CD4-positive, CD25-positive, alpha-beta regulatory T cell (primary cell): ENCODE results near the gene ADAMTS13. TPM values are rescaled to one million over a fixed set of nuclear protein-coding genes. Genes with fewer than 3 reads are reported as not detected.
"Not testable (repeated sequence)": the region's sequence is repeated elsewhere in the genome, so short reads cannot be mapped to it uniquely, and the experiment has no call there.

Experiments used
- ATAC-seq, 2 donors: fragments of 150-1000 bp; cut with Tn5 transposase; one replicate each; pipeline ENCODE4 v1.10.0; 2021; ENCODE audit warnings: low read depth in 2 of 2, moderate number of reproducible peaks in 2 of 2, moderate library complexity in 1 of 2
- DNase-seq, 3 donors: peaks; one replicate each; pipeline versions ENCODE4 v3.0.0 to v3.0.0-alpha.2; 2012 to 2022; ENCODE audit warnings: mixed read lengths in 1 of 3
- H3K27ac ChIP-seq: one replicate; pipeline ENCODE4 v1.7.0; 2013; ENCODE audit warnings: mild to moderate bottlenecking, low read length; ENCODE audit not compliant: insufficient read depth, poor library complexity, severe bottlenecking
- H3K27me3 ChIP-seq: one replicate; pipeline ENCODE4 v1.7.0; 2013; ENCODE audit warnings: low read length; ENCODE audit not compliant: control insufficient read depth, insufficient read depth
- H3K36me3 ChIP-seq: one replicate; pipeline ENCODE4 v1.7.0; 2013; ENCODE audit warnings: mild to moderate bottlenecking, low read length, moderate library complexity; ENCODE audit not compliant: control insufficient read depth, insufficient read depth
- H3K4me1 ChIP-seq: 2 replicates; pipeline ENCODE4 v1.7.0; 2013; ENCODE audit warnings: mild to moderate bottlenecking, low read length; ENCODE audit not compliant: insufficient read depth, control insufficient read depth, poor library complexity, severe bottlenecking
- H3K4me3 ChIP-seq: one replicate; pipeline ENCODE4 v1.7.0; 2013; ENCODE audit warnings: low read depth, mild to moderate bottlenecking, low read length, moderate library complexity
- H3K9me3 ChIP-seq, 2 experiments: 1 replicate in 1 of 2; 2 replicates in 1 of 2; pipeline ENCODE4 v1.7.0; 2013; ENCODE audit warnings: low read length in 2 of 2, mild to moderate bottlenecking in 1 of 2, moderate library complexity in 1 of 2; ENCODE audit not compliant: control insufficient read depth in 2 of 2
- H3K27ac Mint-ChIP-seq, 3 donors: one replicate each; pipeline ENCODE4 v1.8.0; 2020 to 2022; ENCODE audit warnings: mild to moderate bottlenecking in 3 of 3, mixed read lengths in 3 of 3, moderate library complexity in 2 of 3
- H3K27me3 Mint-ChIP-seq: one replicate; pipeline ENCODE4 v1.8.0; 2022; ENCODE audit warnings: mild to moderate bottlenecking, mixed read lengths
- H3K36me3 Mint-ChIP-seq: one replicate; pipeline ENCODE4 v1.8.0; 2020; ENCODE audit warnings: mixed read lengths
- H3K4me1 Mint-ChIP-seq, 4 donors: one replicate each; pipeline ENCODE4 v1.8.0; 2020 to 2022; ENCODE audit warnings: mixed read lengths in 4 of 4, mild to moderate bottlenecking in 1 of 4
- H3K4me3 Mint-ChIP-seq, 4 donors: one replicate each; pipeline ENCODE4 v1.8.0; 2020 to 2022; ENCODE audit warnings: mild to moderate bottlenecking in 4 of 4, mixed read lengths in 4 of 4, moderate library complexity in 3 of 4
- H3K9me3 Mint-ChIP-seq, 7 donors: one replicate each; pipeline ENCODE4 v1.8.0; 2020 to 2022; ENCODE audit warnings: mixed read lengths in 7 of 7, mild to moderate bottlenecking in 3 of 7, moderate library complexity in 2 of 7
- polyA plus RNA-seq, 4 donors: library from polyadenylated mRNA; unstranded; fragments of 300-500 nt; fragmentation: Illumina TruSeq; gene quantifications; one replicate each; pipeline ENCODE4 v1.2.3, GENCODE V29; 2021
- total RNA-seq: library from RNA; stranded (reverse); gene quantifications from one replicate; pipeline ENCODE4 v1.2.3, GENCODE V29; 2022

ADAMTS13 gene
- 0.47 TPM for total RNA-seq
- polyA plus RNA-seq, result under 1 TPM in 1 of 4 donors, not detected in 3; 0.10 TPM

DNA sequence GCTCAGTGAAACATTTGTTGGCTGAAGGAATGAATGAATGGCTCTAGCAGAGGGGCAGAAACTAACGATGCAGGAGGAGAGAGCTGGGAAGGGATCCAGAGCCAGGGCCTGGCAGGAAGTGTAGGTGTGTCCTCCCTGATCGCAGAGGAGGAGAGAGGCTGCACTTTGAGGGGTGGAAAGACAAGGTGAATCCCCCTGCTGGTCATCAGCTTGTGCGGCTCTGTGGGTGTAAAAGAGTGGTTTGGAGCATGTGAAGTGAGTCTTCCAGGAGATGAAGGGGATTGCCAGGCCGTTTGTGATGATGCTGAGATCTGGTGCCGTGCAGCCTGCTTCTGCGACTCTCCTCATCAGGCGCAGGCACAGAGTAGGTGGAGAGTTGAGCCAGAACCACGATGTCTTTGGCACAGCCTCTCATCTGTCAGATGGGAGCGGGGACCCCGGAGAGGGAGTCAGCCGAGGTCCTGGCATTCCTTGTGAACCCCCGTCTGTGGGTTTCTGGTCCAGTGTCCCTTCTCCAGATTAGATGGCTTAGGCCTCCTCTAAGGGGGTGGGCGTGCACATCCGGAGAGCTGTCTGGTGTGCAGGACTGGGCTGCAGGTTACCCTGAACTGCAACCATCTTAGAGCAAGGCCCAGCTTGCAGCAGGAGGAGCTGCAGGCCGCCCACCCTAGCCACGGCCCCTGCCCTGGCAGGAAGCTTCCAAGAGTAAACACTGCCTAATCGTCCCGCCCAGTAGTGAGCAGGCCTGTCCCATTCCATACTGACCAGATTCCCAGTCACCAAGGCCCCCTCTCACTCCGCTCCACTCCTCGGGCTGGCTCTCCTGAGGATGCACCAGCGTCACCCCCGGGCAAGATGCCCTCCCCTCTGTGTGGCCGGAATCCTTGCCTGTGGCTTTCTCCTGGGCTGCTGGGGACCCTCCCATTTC, at the start of gene ADAMTS13:
Gene ADAMTS13 (plus strand): TSS at position 753 of the 928 bp plus-strand sequence. CDS start 77 bp downstream, at position 830.
- H3K4me1 Mint-ChIP-seq, result peaks cover 0 to 27% (median 18%) of the 10 kb centered on the region in 4 donors
- H3K27ac ChIP-seq, result no peak within 1 kb of the TSS
- no peaks in the 10 kb centered on the region for H3K9me3 ChIP-seq
- peaks cover 8% of the 10 kb centered on the region for H3K4me1 ChIP-seq
- H3K27ac Mint-ChIP-seq, result peak within 1 kb of the TSS; percentile 64 to 85 (median 77)
- no peak within 1 kb of the TSS for H3K4me3 ChIP-seq
- H3K27me3 ChIP-seq, result no peaks in the 10 kb centered on the region
- H3K9me3 Mint-ChIP-seq, result no peaks in the 10 kb centered on the region
- H3K36me3 ChIP-seq, result no peaks in the 10 kb centered on the region
- no peaks in the 10 kb centered on the region for H3K36me3 Mint-ChIP-seq
- peak in 1 of 3 donors; percentile 30 for DNase-seq
- H3K27me3 Mint-ChIP-seq, result peaks cover 11% of the 10 kb centered on the region
- ATAC-seq, result no peak
- H3K4me3 Mint-ChIP-seq, result peak within 1 kb of the TSS in 3 of 4 donors; percentile 32 to 61 (median 59)

DNA sequence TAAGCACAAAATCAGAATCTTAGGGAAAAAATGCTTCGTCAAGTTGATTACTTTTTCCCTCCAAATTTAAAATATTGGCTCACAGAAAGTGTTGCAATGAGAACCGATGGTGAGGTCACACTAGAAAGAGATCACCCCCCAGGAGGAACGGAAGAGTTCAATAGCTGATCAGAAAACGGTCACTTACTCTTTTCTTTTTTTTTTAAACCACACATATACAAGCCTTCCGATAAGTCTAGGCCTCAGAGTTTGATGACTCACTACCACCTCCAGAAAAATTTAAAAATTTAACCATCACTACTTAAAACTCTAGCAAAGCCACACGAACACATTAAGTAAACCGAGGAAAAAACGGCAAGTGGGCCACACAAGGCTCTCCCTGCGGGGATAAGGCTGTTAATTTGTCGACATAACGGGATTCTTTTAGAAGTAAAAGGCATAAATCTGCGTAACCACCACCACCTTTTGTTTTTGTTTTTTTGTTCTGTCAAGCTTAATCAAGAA, 47.5 kb upstream of the ADAMTS13 start:
- Histone ChIP-seq H3K4me3 (peak overlapping the region; percentile 91), H3K36me3 (peaks cover 4% of the 10 kb centered on the region), H3K27ac (peak overlapping the region; percentile 95), H3K9me3 (no peaks in the 10 kb centered on the region), H3K27me3 (no peaks in the 10 kb centered on the region), H3K4me1 (peaks cover 67% of the 10 kb centered on the region)
- Mint-ChIP-seq H3K9me3 (peaks cover 0 to 2% (median 0%) of the 10 kb centered on the region in 7 donors), H3K4me3 (peak overlapping the region; percentile 93 to 100 (median 97)), H3K27ac (peak overlapping the region; percentile 93 to 96 (median 95)), H3K36me3 (peaks cover 8% of the 10 kb centered on the region), H3K4me1 (peaks cover 15 to 61% (median 39%) of the 10 kb centered on the region in 4 donors), H3K27me3 (no peaks in the 10 kb centered on the region)
- ATAC-seq (peak; percentile 2 to 29), DNase-seq (peak in 2 of 3 donors; percentile 41 to 66)

DNA sequence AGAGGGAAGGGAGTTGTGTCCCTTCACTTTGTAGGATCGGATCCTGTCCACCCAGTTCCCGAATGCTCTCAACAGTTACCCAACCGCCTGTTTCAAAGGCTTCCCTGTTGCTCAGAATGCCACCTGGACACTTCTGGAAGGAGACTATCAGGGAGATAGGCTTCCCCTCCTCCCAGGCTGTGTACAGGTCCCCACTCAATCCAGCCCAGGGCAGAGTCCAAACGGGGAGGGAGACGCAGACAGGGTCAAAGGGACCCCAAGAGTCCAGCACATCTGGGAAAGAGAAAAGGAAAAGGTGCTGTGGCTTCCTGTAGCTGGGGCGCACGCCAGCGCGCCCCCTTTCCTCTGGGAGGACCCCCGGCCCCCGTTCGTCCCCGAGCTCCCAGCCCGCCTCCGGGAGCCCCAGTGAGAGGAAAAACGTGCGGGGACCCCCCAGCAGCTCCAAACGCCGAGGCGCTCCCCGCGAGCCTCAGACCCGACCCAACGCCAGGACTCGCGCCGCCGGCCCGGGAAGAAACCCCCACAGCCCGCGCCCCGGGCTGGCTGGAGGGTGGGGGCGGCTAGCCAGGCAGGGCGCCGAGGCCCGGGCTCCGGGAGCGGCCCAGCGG, 46.9 kb upstream of the ADAMTS13 start:
- peak overlapping the region; percentile 95 for H3K27ac ChIP-seq
- peaks cover 14 to 56% (median 35%) of the 10 kb centered on the region in 4 donors for H3K4me1 Mint-ChIP-seq
- no peaks in the 10 kb centered on the region for H3K9me3 ChIP-seq
- peak overlapping the region; percentile 91 for H3K4me3 ChIP-seq
- no peaks in the 10 kb centered on the region for H3K27me3 Mint-ChIP-seq
- peaks cover 4% of the 10 kb centered on the region for H3K36me3 ChIP-seq
- peak overlapping the region; percentile 93 to 100 (median 97) for H3K4me3 Mint-ChIP-seq
- peaks cover 0 to 2% (median 0%) of the 10 kb centered on the region in 7 donors for H3K9me3 Mint-ChIP-seq
- H3K27ac Mint-ChIP-seq, result peak overlapping the region; percentile 93 to 96 (median 95)
- no peaks in the 10 kb centered on the region for H3K27me3 ChIP-seq
- ATAC-seq, result no peak
- DNase-seq, result no peak
- H3K4me1 ChIP-seq, result peaks cover 61% of the 10 kb centered on the region
- H3K36me3 Mint-ChIP-seq, result peaks cover 8% of the 10 kb centered on the region

DNA sequence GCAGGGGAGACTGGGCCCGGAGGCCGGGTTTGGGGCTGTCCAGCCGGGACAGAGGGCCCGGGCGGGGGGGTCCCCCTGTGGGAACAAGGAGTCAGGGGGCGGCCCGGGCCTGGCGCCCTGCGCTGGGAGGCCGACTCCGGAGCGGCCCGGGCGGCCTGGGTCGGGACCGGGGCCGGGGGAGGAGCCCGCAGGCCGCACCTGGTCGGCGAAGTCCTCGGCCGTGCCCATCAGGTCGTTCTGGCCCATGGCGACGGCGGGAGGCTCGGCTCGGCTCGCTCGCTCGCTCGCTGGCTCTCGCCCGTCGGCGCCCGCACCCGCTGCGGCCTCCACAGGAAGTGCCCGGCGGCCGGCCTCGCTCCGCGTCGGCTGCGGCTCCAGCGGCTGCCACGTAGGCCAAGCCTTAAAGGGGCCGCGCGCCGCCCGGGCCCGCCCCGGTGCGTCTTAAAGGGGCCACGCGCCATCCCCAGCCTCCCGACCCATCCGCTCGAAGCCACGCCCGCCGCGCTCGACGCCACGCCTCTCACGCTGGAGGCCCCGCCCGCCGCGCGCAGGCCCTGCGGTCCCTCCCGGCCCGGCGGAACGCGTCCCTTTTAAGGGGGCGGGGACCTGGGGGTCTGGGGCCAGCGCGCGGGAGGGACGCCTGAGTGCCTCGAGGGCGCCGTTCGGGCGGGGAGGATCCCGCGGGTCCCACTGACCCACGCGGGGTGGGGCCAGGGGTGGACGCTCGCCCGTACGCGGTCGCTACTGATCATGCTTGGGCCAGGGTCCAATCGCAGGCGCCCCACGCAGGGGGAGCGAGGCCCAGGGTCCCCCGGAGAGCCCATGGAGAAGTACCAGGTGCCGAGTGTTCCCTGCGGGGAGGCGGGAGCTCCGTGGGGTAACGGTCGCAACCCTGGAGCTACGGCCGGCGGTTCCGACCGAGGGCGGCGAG, 46.2 kb upstream of the ADAMTS13 start, which contains the start of the genes STKLD1 and SURF4:
Gene STKLD1 (plus strand): TSS at position 643 of the 931 bp plus-strand sequence. CDS start 108 bp downstream, at position 751.
Gene SURF4 (minus strand): TSS at position 337 of the 931 bp plus-strand sequence. CDS start 91 bp downstream, at position 246.
- H3K4me1 Mint-ChIP-seq, result peaks cover 6 to 48% (median 27%) of the 10 kb centered on the region in 4 donors
- peak within 1 kb of the TSS; percentile 93 to 100 (median 97) for H3K4me3 Mint-ChIP-seq
- Histone ChIP-seq H3K27me3 (no peaks in the 10 kb centered on the region), H3K36me3 (peaks cover 4% of the 10 kb centered on the region), H3K27ac (peak within 1 kb of the TSS; percentile 95), H3K4me3 (peak within 1 kb of the TSS; percentile 91), H3K9me3 (no peaks in the 10 kb centered on the region), H3K4me1 (peaks cover 54% of the 10 kb centered on the region)
- ATAC-seq, result peak; percentile 87 to 90
- H3K9me3 Mint-ChIP-seq, result peaks cover 0 to 2% (median 0%) of the 10 kb centered on the region in 7 donors
- peak within 1 kb of the TSS; percentile 93 to 96 (median 95) for H3K27ac Mint-ChIP-seq
- H3K27me3 Mint-ChIP-seq, result no peaks in the 10 kb centered on the region
- H3K36me3 Mint-ChIP-seq, result peaks cover 3% of the 10 kb centered on the region
- peak; percentile 89 to 96 (median 92) for DNase-seq

DNA sequence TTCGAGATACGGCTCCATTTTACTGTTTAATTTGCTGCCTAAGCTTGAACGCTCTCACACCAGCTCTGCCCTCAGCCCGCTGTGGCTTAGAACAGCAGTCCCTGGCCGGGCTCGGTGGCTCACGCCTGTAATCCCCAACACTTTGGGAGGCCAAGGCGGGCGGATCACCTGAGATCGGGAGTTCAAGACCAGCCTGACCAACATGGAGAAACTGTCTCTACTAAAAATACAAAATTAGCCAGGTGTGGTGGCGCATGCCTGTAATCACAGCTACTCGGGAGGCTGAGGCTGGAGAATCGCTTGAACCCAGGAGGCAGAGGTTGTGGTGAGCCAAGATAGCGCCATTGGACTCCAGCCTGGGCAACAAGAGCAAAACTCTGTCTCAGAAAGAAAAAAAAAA, 44.9 kb upstream of the ADAMTS13 start:
- peaks cover 41% of the 10 kb centered on the region for H3K4me1 ChIP-seq
- Mint-ChIP-seq H3K4me1 (peaks cover 6 to 35% (median 15%) of the 10 kb centered on the region in 4 donors), H3K4me3 (peak overlapping the region; percentile 76 to 88 (median 84))
- H3K27me3 ChIP-seq, H3K9me3 ChIP-seq, DNase-seq, H3K27ac ChIP-seq, H3K27me3 Mint-ChIP-seq, ATAC-seq, H3K9me3 Mint-ChIP-seq, H3K4me3 ChIP-seq, H3K36me3 ChIP-seq, H3K36me3 Mint-ChIP-seq, H3K27ac Mint-ChIP-seq: not testable (repeated sequence)

DNA sequence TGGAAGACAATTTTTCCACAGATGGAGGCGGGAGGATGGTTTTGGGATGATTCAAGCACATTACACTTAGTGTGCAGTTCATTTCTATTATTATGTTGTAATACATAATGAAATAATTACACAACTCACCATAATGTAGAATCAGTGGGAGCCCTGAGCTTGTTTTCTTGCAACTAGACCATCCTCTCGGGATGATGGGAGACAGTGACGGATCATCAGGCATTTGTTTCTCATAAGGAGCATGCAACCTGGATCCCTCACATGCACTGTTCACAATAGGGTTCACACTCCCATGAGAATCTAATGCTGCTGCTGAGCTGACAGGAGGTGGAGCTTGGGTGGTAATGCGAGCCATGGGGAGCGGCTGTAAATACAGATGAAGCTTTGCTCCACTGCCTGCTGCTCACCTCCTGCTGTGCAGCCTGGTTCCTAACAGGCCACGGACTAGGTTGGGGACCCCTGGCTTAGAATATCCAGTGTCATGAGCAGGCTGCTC, 44.4 kb upstream of the ADAMTS13 start:
- no peak for ATAC-seq
- no peaks in the 10 kb centered on the region for H3K27me3 ChIP-seq
- peaks cover 3% of the 10 kb centered on the region for H3K36me3 ChIP-seq
- DNase-seq, result no peak
- peak overlapping the region in 1 of 3 donors; percentile 14 for H3K27ac Mint-ChIP-seq
- H3K27ac ChIP-seq, result no peak overlapping the region
- no peaks in the 10 kb centered on the region for H3K27me3 Mint-ChIP-seq
- no peaks in the 10 kb centered on the region for H3K9me3 ChIP-seq
- H3K9me3 Mint-ChIP-seq, result peaks cover 0 to 2% (median 0%) of the 10 kb centered on the region in 7 donors
- peaks cover 36% of the 10 kb centered on the region for H3K4me1 ChIP-seq
- peaks cover 6 to 30% (median 10%) of the 10 kb centered on the region in 4 donors for H3K4me1 Mint-ChIP-seq
- H3K4me3 ChIP-seq, result no peak overlapping the region
- H3K36me3 Mint-ChIP-seq, result peaks cover 3% of the 10 kb centered on the region
- H3K4me3 Mint-ChIP-seq, result peak overlapping the region in 3 of 4 donors; percentile 52 to 88 (median 83)
